GM19324 (cell line): Measurements from ENCODE around the gene TMEM45B.
"Not testable (repeated sequence)": the region's sequence is repeated elsewhere in the genome, so short reads cannot be mapped to it uniquely, and the experiment has no call there.

Source experiments
- ATAC-seq: cut with Tn5 transposase; IDR thresholded peaks from one replicate; pipeline ENCODE4 v1.9.1; 2021; ENCODE audit warnings: mild to moderate bottlenecking, moderate library complexity; ENCODE audit not compliant: unreplicated experiment, low FRiP score

The TMEM45B gene

DNA sequence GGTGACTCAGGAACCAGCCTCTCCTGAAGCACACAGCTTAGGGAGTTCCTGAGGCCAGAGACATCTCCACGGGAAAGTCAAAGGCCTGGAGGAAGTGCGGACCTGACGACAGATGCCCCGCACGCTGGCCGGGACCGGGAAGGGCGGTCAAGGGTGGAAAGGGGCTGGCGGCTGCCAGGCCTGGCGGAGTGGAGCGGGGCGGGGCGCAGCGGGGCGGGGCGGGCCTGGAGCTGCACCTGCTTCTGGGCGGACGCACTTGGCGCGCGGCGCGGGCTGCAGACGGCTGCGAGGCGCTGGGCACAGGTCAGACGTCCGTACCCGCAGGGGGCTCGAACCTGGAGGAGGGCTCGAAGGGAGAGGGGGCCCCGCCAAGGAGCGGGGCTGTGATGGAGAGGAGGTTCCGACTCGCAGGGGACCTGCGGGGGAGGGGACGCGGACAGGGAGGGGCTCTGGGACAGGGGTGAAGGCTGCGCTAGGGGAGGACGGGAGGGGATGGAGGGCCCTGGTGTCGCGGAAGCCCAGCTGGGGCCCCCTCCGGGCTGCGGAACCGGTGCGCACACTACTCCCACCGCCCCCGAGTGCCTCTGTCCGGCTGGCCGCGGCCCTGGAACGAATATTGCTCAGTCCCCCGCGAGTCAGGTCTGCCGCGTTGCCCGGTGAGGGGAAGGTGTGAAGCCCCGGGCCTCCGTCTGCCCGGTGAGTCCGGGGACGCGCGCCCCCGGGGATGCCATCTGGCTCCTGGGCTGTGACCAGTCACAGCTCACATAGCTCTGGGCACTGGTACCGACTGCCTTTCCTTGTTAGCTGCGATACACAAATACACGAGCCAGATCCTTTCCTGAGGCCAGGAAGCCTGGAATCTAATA lies at the start of gene TMEM45B:
TMEM45B (plus strand) TSS at position 253 of the 866 bp plus-strand sequence. CDS start 36,635 bp downstream, outside the sequence.
- no peak for ATAC-seq

DNA sequence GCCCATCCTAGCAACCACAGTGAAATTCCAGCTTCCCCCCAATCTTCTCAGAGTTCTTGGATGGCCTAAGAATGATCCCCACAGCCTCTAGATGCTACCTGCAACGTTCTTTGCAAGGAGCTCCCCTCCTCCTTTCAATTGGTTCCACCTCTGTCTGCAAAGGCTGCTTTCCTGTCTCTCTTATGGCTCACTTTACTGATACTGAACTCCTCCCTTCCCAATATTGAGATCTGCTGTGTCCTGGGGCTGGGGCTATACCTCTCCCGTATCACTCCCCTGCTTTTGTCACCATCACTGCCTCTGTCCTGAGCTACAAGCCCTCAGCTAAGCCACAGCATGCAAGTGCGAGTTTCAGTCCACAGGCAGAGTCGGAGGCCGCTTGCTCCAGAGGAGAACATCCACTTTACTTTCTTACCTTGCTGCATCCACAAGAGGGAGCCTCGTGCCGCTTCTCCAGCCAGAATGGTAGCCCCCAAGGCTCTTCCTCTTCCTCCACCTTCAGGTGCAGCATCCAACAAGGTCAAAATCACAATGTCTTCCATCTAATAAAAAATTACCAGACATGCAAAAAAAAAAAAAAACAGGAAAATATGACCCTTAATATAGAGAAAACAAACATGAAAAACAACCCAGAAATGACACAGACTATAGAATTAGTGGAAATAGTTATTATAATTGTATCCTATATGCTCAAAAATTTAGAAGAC lies 48.6 kb upstream of the TMEM45B start:
- ATAC-seq = no peak

GRCh38 chr11:129767827-129768226 lies 47.8 kb upstream of the TMEM45B start:
- no peak for ATAC-seq

DNA sequence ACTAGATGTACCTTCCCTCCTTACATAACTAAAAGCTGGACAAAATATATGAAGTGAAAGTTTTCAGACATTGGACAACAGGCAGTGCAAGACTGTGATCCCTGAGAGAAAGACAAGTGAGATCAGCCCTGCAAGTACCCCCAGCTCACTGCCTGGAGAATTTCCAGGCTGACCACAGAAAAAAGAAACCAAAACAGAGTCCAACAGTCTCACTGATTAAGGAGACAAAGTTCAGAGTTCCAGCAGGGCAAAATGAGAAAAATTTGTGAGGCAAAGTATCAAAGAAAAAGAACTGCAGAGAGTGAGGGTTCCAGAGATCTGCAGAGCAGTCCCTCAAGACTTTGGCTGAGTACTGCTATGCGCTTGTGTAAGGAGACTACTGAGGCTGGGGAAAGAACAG lies 47.3 kb upstream of the TMEM45B start:
- ATAC-seq = no peak

DNA sequence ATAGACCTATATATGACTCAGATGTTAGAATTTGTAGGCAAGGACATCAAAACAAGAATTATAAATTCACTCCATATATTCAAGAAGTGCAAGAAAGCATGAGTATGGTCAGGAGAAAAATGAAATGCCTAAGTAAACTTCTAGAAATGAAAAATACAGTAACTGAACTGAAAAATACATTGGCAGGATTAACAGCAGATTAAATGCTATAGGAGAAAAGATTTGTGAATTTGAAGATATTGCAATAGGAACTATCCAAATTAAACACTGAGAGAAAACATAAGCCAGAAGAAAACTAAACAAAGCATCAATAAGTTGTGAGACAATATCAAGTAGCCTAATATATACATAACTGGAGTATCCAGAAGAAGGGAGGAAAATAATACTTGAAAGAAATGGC lies 46.6 kb upstream of the TMEM45B start:
- ATAC-seq = no peak

DNA sequence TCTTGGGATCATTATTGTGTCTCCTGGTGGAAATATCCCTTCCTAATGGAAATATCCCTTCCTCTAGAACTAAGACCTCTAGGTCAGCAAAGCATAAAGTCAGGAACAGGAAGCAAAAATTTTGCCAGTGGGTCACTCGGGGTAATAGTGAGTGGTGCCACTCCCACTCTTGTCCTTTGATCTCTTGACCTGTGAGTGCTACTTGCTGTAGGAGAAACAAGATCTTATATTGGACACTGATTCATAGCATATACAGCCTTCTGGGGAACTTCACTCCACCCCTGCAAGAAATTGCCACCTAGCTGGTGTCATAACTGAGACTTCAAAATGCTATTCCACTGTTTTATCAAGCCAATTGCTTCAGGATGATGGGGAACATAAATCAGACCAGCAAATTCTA lies 44.7 kb upstream of the TMEM45B start:
- ATAC-seq = no peak

- ATAC-seq = not testable (repeated sequence)
Measured at GRCh38 chr11:129771456-129771855, 44.2 kb upstream of the TMEM45B start.

DNA sequence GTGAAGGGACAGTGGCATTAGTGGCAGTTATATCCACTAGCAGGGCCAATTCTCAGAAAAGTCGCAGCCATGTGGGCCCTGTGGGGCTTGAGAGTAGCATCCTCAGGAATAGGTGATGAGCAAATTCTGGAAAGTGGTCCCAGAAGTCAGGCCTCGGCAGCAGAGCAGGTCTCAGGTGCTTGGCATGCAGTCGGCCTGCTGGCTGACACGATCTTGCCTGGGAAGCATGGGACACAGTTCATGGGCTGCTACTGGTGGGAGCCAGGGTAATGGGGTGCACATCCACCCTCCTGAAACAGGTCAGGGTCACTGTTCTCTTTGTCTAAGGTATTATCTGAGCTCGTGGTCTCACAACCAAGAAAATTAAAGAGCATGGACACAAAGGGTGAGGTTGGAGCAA lies 36.8 kb upstream of the TMEM45B start:
- ATAC-seq = no peak

GRCh38 chr11:129779342-129779741 lies 36.3 kb upstream of the TMEM45B start:
- ATAC-seq = no peak

DNA sequence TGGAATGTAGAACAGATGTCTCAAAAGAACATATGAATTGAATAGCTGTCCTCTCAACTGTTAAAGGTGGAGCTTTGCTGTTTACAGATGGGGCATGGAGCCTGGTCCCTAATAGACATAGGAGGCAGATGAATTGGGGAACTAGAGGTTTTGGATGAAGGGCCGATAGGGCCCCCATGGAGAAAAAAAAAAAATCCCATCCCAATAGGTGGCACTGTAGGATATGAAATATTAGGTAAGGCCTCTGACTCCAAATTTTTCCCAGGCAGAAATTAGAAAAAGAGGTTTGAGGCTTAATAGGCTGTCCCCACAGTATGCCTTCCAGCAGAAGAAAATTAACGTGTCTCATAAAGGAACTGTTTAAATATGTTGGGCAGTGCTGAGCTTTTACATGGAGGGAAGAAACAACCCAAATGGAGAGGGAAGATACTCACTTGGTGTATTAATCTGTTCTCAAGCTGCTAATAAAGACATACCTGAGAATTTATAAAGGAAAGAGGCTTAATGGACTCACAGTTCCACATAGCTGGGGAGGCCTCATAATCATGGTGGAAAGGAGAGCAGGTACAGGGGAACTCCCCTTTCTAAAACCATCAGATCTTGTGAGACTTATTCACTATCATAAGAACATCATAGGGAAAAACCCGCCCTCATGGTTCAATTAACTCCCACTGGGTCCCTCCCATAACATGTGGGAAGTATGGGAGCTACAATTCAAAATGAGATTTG lies 30.1 kb upstream of the TMEM45B start:
- ATAC-seq = no peak

DNA sequence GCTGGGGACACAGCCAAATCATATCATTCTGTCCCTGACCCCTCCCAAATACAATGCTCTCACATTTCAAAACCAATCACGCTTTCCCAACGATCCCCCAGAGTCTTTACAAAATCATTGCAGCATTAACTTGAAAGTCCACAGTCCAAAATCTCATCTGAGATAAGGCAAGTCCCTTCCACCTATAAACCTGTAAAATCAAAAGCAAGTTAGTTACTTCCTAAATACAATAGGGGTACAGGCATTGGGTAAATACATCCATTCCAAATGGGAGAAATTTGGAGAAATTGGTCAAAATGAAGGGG lies 29.6 kb upstream of the TMEM45B start:
- not testable (repeated sequence) for ATAC-seq

DNA sequence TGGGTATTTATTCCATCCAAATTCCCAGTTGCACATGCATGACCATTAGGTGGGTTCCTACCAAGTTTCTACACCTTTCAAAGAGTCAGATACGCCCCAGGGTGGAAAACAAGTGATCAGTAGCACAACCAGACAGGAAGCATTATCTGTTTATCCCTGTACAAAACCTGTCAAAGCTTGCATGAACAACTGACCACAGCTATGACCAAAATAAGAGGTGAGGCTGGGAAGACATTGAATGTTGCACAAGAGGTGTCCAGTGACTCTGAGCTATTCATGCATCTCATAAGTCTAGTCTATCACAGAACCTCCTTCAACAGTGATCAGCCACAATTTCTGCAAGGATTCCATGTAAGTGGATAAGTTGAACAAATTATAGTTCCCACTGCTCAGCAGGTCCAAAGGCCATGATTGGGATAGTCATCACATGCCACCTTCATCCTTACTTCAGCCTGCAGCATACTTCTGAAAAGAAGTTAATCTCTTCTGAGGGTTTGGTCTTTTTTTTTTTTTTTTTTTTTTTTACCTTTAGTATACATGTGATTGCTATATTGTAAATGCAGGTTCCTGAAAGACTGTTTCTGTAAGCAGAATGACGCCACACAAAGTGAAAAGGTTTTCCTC lies 28.0 kb upstream of the TMEM45B start:
- ATAC-seq = no peak

- no peak for ATAC-seq
Measured at GRCh38 chr11:129788278-129788677, 27.4 kb upstream of the TMEM45B start.

DNA sequence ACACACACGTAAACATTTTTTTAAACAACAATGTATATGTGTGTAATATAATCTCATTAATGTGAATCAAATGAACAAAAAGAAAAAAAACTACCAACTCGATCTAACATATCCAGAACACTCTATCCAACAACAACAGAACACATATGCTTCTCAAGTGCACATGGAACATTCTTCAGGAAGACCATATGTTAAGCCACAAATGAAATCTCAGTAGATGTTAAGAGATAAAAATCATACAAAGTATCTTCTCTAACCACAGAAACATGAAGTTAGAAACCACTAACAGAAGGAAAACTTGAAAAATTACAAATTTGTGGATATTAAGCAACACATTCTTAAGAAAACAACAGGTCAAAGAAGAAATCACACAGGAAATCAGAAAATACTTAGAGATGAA lies 25.5 kb upstream of the TMEM45B start:
- no peak for ATAC-seq

GRCh38 chr11:129791515-129791914 lies 24.1 kb upstream of the TMEM45B start:
- ATAC-seq = no peak

GRCh38 chr11:129792663-129793062 lies 23.0 kb upstream of the TMEM45B start:
- ATAC-seq = no peak

DNA sequence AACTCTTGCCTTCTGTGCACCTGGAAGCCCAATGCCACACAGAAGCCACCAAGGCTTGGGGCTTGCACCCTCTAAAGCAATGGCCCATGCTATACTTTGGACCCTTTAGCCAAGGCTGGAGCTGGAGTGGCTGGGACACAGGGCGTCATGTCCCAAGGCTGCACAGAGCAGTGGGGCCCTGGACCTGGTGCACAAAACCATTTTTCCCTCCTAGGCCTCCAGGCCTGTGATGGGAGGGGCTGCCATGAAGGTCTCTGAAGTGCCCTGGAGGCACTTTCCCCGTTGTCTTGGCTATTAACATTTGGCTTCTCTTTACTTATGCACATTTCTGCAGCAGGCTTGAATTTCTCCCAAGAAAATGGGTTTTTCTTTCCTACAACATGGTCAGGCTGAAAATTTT lies 20.6 kb upstream of the TMEM45B start:
- ATAC-seq = no peak

DNA sequence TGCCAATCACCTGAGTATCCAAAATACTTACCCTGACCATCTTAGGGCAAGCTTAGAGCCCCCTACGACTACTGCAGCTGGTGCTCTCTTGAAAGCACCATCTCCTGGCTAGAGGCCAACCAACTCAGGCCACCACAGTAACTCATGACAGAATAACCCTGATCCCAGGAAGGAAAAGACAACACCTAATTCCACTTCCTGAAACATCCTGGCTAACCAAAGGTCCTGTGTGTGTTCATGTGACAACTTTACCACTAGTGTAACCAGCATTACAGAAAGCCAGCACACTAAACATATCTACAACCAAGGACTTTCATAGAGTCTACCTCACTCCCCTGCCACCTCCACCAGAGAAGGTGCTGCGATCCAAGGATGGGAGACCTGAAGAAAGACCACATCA lies 17.4 kb upstream of the TMEM45B start:
- no peak for ATAC-seq

DNA sequence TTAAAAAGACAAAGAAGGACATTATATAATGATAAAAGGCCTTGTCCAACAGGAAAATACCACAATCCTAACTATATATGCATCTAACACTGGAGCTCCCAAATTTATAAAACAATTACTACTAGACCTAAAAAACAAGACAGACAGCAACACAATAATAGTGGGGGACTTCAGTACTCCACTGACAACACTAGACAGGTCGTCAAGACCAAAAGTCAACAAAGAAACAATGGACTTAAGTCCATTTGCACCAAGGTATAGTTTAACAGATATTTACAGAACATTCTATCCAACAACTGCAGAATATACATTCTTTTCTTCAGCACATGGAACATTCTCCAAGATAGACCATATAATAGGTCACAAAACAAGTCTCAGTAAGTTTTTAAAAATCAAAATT lies 15.5 kb upstream of the TMEM45B start:
- not testable (repeated sequence) for ATAC-seq

- ATAC-seq = no peak
Measured at GRCh38 chr11:129800655-129801054, 15.0 kb upstream of the TMEM45B start.

GRCh38 chr11:129803533-129803932 lies 12.1 kb upstream of the TMEM45B start:
- ATAC-seq = no peak
